ENCODE results near the gene NTHL1. TPM values are rescaled to one million over a fixed set of nuclear protein-coding genes. Genes with fewer than 3 reads are reported as not detected.

The NTHL1 gene
- total and polyA plus RNA-seq, 2 of the 8 experiments (the other 6 are each of a cell fraction or from before 2014, with no cell fraction given) = 70.9 to 150 TPM

- Histone ChIP-seq H4K5ac (ENCODE audit: insufficient read length, low read depth, low read length) (no peak overlapping the region), H2AK5ac (ENCODE audit: low read depth, low read length) (no peak overlapping the region), H3K9ac (replicated peaks in 1 of 4; ENCODE audit: extremely low read depth in 1 of 4, low read depth in 3 of 4, low read length in 3 of 4) (no peak overlapping the region; a peak in 1 of 7 replicates), H3K4me1 (replicated peaks in 1 of 4; ENCODE audit: control insufficient read depth in 3 of 4, insufficient read depth in 4 of 4, low read length in 3 of 4) (no peaks in the 10 kb centered on the region), H4K91ac (replicated peaks; ENCODE audit: insufficient read length, low read length) (no peak overlapping the region), H3K4me2 (ENCODE audit: insufficient read depth in 1 of 2, low read depth in 2 of 2, low read length in 2 of 2) (no peak overlapping the region), H3K27ac (ENCODE audit: low read depth, low read length) (no peak overlapping the region), H3K79me2 (ENCODE audit: control insufficient read depth in 1 of 2, insufficient read depth in 2 of 2, low read length in 2 of 2) (no peaks in the 10 kb centered on the region), H2BK15ac (ENCODE audit: low read length) (no peak overlapping the region), H3K4ac (replicated peaks; ENCODE audit: insufficient read length, low read depth, low read length) (no peak overlapping the region), H3K23me2 (ENCODE audit: low read depth, low read length) (no peaks in the 10 kb centered on the region), H3K36me3 (ENCODE audit: control insufficient read depth in 2 of 4, insufficient read depth in 4 of 4, low read length in 3 of 4) (peaks cover 2 to 8% (median 4%) of the 10 kb centered on the region in 4 experiments; a peak in 4 of 8 replicates), H2BK12ac (ENCODE audit: low read depth, low read length) (no peak overlapping the region), H3K27me3 (replicated peaks in 1 of 4; ENCODE audit: control insufficient read depth in 3 of 4, extremely low read depth in 1 of 4, insufficient read depth in 3 of 4, low read length in 3 of 4) (no peaks in the 10 kb centered on the region), H3K23ac (ENCODE audit: insufficient read length) (no peak overlapping the region), H3K18ac (ENCODE audit: extremely low read depth, low read length) (no peak overlapping the region), H4K8ac (ENCODE audit: extremely low read depth, insufficient read depth, low read length) (no peak overlapping the region), H3K4me3 (ENCODE audit: extremely low read depth in 1 of 4, insufficient read depth in 2 of 4, low read depth in 3 of 4, low read length in 4 of 4) (no peak overlapping the region), H2AFZ (ENCODE audit: low read length) (no peak overlapping the region), H2BK5ac (ENCODE audit: low read depth, low read length) (no peak overlapping the region; the same call in 1 of the 2 replicates), H4K20me1 (replicated peaks in 1 of 2; ENCODE audit: control insufficient read depth in 1 of 2, insufficient read depth in 2 of 2, low read length in 2 of 2) (peaks cover 0 to 11% of the 10 kb centered on the region in 2 experiments), H2BK20ac (ENCODE audit: low read length) (no peak overlapping the region), H3K14ac (ENCODE audit: insufficient read length) (no peak overlapping the region), H2BK120ac (replicated peaks; ENCODE audit: low read depth, low read length) (no peak overlapping the region), H3K56ac (replicated peaks; ENCODE audit: insufficient read length, low read depth, low read length) (no peak overlapping the region), H3K79me1 (ENCODE audit: low read depth, low read length) (no peaks in the 10 kb centered on the region), H3K9me3 (ENCODE audit: insufficient read depth in 2 of 2, low read depth in 1 of 2, low read length in 1 of 2) (no peaks in the 10 kb centered on the region)
- DNase-seq (ENCODE audit: low read depth in 1 of 2, low spot score in 2 of 2) (no peak), FAIRE-seq (no peak)
- 94% methylated on average over 33 of the region's 34 CpGs; no CpG with 5 or more reads in 1 of the 2 experiments for WGBS, 2 experiments (ENCODE audit: extremely low coverage in 1 of 2, insufficient coverage in 1 of 2, insufficient read length in 1 of 2, insufficient replicate concordance in 2 of 2, low coverage in 1 of 2, low lambda C conversion rate in 2 of 2, missing lambda C conversion rate in 1 of 2)
- ChIA-PET CTCF (ENCODE audit: partially characterized antibody) (interaction anchor here (1.2 to 3.5 kb wide), 13 partner anchors 9 to 119 kb away, joined by 3 to 15 read pairs (median 5); no protein-coding TSS in a partner anchor), POLR2A (ENCODE audit: partially characterized antibody) (interaction anchor here (0.7 to 2.9 kb wide), 8 partner anchors 11 to 107 kb away, joined by 3 to 12 read pairs (median 4); partner anchors contain the start of gene TRAF7)
- TF ChIP-seq MAFK (IDR thresholded peaks at IDR 0.05; ENCODE audit: low read depth, low read length) (no peak), RAD21 (IDR thresholded peaks at IDR 0.05 in 1 of 2, conservative IDR thresholded peaks at IDR 0.05 in 1 of 2; ENCODE audit: low read depth in 2 of 2, low read length in 2 of 2) (peak in 1 of 2 experiments; percentile 19; a peak in 1 of 4 replicates)
Observed at GRCh38 chr16:2071454-2072202, 24.0 kb upstream of the NTHL1 start.

Measured in H1 (cell line).